Parathyroid adenoma (tissue), 2 donors: ENCODE measurements around the gene SRP72.

ENCODE experiments used
- H2AFZ ChIP-seq: fragments of 300-600 bp; sonication (generic); one replicate; pipeline ENCODE4 v1.7.0; 2017; ENCODE audit warnings: antibody characterized with exemption, mild to moderate bottlenecking
- H3K27ac ChIP-seq: fragments of 300-600 bp; sonication (generic); one replicate; pipeline ENCODE4 v1.7.0; 2017
- H3K27me3 ChIP-seq: fragments of 300-600 bp; sonication (generic); one replicate; pipeline ENCODE4 v1.7.0; 2017; ENCODE audit warnings: low read length; ENCODE audit not compliant: control insufficient read depth, insufficient read depth
- H3K36me3 ChIP-seq: fragments of 300-600 bp; sonication (generic); one replicate; pipeline ENCODE4 v1.7.0; 2017; ENCODE audit warnings: low read length; ENCODE audit not compliant: control insufficient read depth, insufficient read depth
- H3K4me1 ChIP-seq: fragments of 300-600 bp; sonication (generic); one replicate; pipeline ENCODE4 v1.7.0; 2017; ENCODE audit warnings: control low read depth
- H3K4me2 ChIP-seq: fragments of 300-600 bp; sonication (generic); one replicate; pipeline ENCODE4 v1.7.0; 2017; ENCODE audit warnings: low read length
- H3K4me3 ChIP-seq: fragments of 300-600 bp; sonication (generic); one replicate; pipeline ENCODE4 v1.7.0; 2017; ENCODE audit warnings: low read depth, low read length
- H3K79me2 ChIP-seq: fragments of 300-600 bp; sonication (generic); one replicate; pipeline ENCODE4 v1.7.0; 2017; ENCODE audit warnings: control low read depth
- H3K9ac ChIP-seq: fragments of 300-600 bp; sonication (generic); one replicate; pipeline ENCODE4 v1.7.0; 2017; ENCODE audit warnings: mild to moderate bottlenecking
- H3K9me3 ChIP-seq: fragments of 300-600 bp; sonication (generic); one replicate; pipeline ENCODE4 v1.7.0; 2017; ENCODE audit warnings: low read length; ENCODE audit not compliant: control insufficient read depth
- CTCF ChIP-seq: fragments of 300-600 bp; sonication (generic); IDR thresholded peaks from one replicate; pipeline ENCODE4 v1.7.0; 2017; ENCODE audit warnings: antibody characterized with exemption, mild to moderate bottlenecking
- donor health status: primary hyperparathyroidism.

The SRP72 gene

GRCh38 chr4:56467284-56468096 is at the start of gene SRP72:
Gene SRP72, plus strand, starts transcription at chr4:56467617. Its CDS starts 19 bp downstream, at chr4:56467636.
- H3K4me3 ChIP-seq, result peak within 1 kb of the TSS; percentile 79
- no peaks in the 10 kb centered on the region for H3K9me3 ChIP-seq
- TF ChIP-seq CTCF, result no peak
- no peaks in the 10 kb centered on the region for H3K36me3 ChIP-seq
- peak within 1 kb of the TSS; percentile 92 for H2AFZ ChIP-seq
- peak within 1 kb of the TSS; percentile 1 for H3K9ac ChIP-seq
- peaks cover 4% of the 10 kb centered on the region for H3K79me2 ChIP-seq
- H3K27me3 ChIP-seq, result no peaks in the 10 kb centered on the region
- H3K27ac ChIP-seq, result peak within 1 kb of the TSS; percentile 91
- peaks cover 5% of the 10 kb centered on the region for H3K4me1 ChIP-seq
- peak within 1 kb of the TSS; percentile 74 for H3K4me2 ChIP-seq

GRCh38 chr4:56424176-56424575 is 43.2 kb upstream of the SRP72 start:
- no peaks in the 10 kb centered on the region for H3K9me3 ChIP-seq
- H3K9ac ChIP-seq, result no peak overlapping the region
- H3K36me3 ChIP-seq, result no peaks in the 10 kb centered on the region
- H3K4me1 ChIP-seq, result no peaks in the 10 kb centered on the region
- no peaks in the 10 kb centered on the region for H3K27me3 ChIP-seq
- no peak overlapping the region for H3K4me2 ChIP-seq
- no peak overlapping the region for H2AFZ ChIP-seq
- no peak overlapping the region for H3K27ac ChIP-seq
- H3K4me3 ChIP-seq, result no peak overlapping the region
- TF ChIP-seq CTCF, result no peak
- no peaks in the 10 kb centered on the region for H3K79me2 ChIP-seq

- peak; percentile 43 for TF ChIP-seq CTCF
- no peak overlapping the region for H3K9ac ChIP-seq
- no peaks in the 10 kb centered on the region for H3K36me3 ChIP-seq
These were observed 42.5 kb upstream of the SRP72 start for GRCh38 chr4:56424697-56425514.

GRCh38 chr4:56425518-56425917 is 41.9 kb upstream of the SRP72 start:
- Histone ChIP-seq H3K9ac (no peak overlapping the region), H3K4me3 (no peak overlapping the region), H3K4me1 (no peaks in the 10 kb centered on the region), H3K9me3 (no peaks in the 10 kb centered on the region), H3K27me3 (no peaks in the 10 kb centered on the region), H3K36me3 (no peaks in the 10 kb centered on the region), H3K4me2 (no peak overlapping the region), H3K27ac (no peak overlapping the region), H3K79me2 (no peaks in the 10 kb centered on the region), H2AFZ (no peak overlapping the region)
- no peak for TF ChIP-seq CTCF

More at GRCh38 chr4:56424697-56425514, 42.5 kb upstream of the SRP72 start:
- Histone ChIP-seq H3K27me3 (no peaks in the 10 kb centered on the region), H3K79me2 (no peaks in the 10 kb centered on the region), H2AFZ (no peak overlapping the region), H3K4me1 (no peaks in the 10 kb centered on the region), H3K4me3 (no peak overlapping the region), H3K27ac (no peak overlapping the region), H3K9me3 (no peaks in the 10 kb centered on the region), H3K4me2 (no peak overlapping the region)
